Glomerular visceral epithelial cell (primary cell): Measurements from ENCODE around the gene ZP3.
"Not testable (repeated sequence)": the region's sequence is repeated elsewhere in the genome, so short reads cannot be mapped to it uniquely, and the experiment has no call there.

Experiments used
- DNase-seq: peaks from one replicate; pipeline ENCODE4 v3.0.0-alpha.2; 2016; ENCODE audit errors: extremely low spot score

ZP3 gene

GRCh38 chr7:76424413-76425111, at the start of gene ZP3:
TSS of gene ZP3 (plus strand) at chr7:76424950. CDS start at chr7:76424965, 15 bp downstream.
- peak; percentile 43 for DNase-seq

- no peak for DNase-seq
Observed at GRCh38 chr7:76375251-76375650, 49.5 kb upstream of the ZP3 start.

- DNase-seq: no peak
Observed at GRCh38 chr7:76377186-76377918, 47.4 kb upstream of the ZP3 start.

GRCh38 chr7:76380623-76380966, 44.2 kb upstream of the ZP3 start:
- no peak for DNase-seq

- no peak for DNase-seq
Observed at GRCh38 chr7:76381814-76382213, 42.9 kb upstream of the ZP3 start.

GRCh38 chr7:76383089-76383944, 41.4 kb upstream of the ZP3 start:
- no peak for DNase-seq

GRCh38 chr7:76386691-76387260, 38.0 kb upstream of the ZP3 start:
- DNase-seq: no peak

- not testable (repeated sequence) for DNase-seq
Observed at GRCh38 chr7:76387789-76388188, 37.0 kb upstream of the ZP3 start.

GRCh38 chr7:76390092-76390491, 34.7 kb upstream of the ZP3 start:
- no peak for DNase-seq

- DNase-seq: no peak
Observed at GRCh38 chr7:76392531-76393115, 32.1 kb upstream of the ZP3 start.

GRCh38 chr7:76393116-76394031, 31.4 kb upstream of the ZP3 start:
- DNase-seq: peak; percentile 90

- no peak for DNase-seq
Observed at GRCh38 chr7:76394957-76395356, 29.8 kb upstream of the ZP3 start.

- DNase-seq: not testable (repeated sequence)
Observed at GRCh38 chr7:76395605-76395964, 29.2 kb upstream of the ZP3 start.

GRCh38 chr7:76395965-76396726, 28.6 kb upstream of the ZP3 start:
- no peak for DNase-seq

- no peak for DNase-seq
Observed at GRCh38 chr7:76396864-76397263, 27.9 kb upstream of the ZP3 start.

- DNase-seq: peak; percentile 50
Observed at GRCh38 chr7:76397409-76398183, 27.2 kb upstream of the ZP3 start.

GRCh38 chr7:76400248-76400647, 24.5 kb upstream of the ZP3 start:
- no peak for DNase-seq

GRCh38 chr7:76403097-76403496, 21.7 kb upstream of the ZP3 start:
- not testable (repeated sequence) for DNase-seq

- DNase-seq: no peak
Observed at GRCh38 chr7:76403780-76404494, 20.8 kb upstream of the ZP3 start.
